Skeletal muscle cell (primary cell): ENCODE results near the gene COL1A2.

ENCODE experiments used
- DNase-seq: peaks from one replicate; pipeline ENCODE4 v3.0.0-alpha.2; 2010; ENCODE audit warnings: low read depth
- H3K4me3 ChIP-seq: 2 replicates; pipeline ENCODE4 v1.5.1; 2011; ENCODE audit warnings: low read depth, mild to moderate bottlenecking, control low read depth, low read length, moderate library complexity

Gene COL1A2

DNA sequence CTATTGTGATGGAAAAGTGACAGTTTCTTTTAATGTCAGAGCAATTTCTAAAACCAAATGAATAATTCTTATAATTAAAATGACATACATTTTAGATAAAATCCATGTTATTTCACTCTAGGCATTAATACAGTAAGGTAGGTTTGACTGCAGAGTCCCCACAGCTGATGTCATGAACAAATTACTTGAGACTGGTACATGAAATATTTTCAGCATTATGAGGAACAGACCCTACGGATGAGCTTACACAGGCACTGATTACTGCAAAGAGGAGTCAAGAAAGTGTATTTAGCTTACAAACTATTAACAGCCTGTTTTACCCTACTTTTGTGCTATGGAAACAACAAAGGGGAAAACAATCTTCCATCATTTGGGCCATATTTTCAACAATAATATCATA, 8.9 kb downstream of the COL1A2 start:
- no peak overlapping the region for H3K4me3 ChIP-seq

DNA sequence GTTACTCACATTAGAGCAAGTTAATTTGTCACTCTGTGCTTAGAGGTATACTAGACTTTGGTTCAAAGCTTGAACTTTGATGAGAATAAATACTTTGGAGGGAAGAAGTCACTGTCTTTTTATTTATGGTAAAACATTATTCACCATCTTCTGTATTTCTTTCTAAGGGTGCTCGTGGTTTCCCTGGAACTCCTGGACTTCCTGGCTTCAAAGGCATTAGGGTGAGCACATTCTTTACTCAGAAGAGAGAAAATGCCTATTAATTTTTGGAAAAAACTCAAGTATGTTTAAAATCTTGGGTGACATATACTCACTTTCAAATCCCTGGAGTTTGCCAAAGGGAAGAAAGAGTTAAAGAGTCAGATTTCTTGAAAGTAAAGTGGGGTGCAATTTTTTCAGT, 10.8 kb downstream of the COL1A2 start:
- H3K4me3 ChIP-seq: no peak overlapping the region
- no peak for DNase-seq

More for the DNA sequence above, 8.9 kb downstream of the COL1A2 start:
- no peak for DNase-seq

DNA sequence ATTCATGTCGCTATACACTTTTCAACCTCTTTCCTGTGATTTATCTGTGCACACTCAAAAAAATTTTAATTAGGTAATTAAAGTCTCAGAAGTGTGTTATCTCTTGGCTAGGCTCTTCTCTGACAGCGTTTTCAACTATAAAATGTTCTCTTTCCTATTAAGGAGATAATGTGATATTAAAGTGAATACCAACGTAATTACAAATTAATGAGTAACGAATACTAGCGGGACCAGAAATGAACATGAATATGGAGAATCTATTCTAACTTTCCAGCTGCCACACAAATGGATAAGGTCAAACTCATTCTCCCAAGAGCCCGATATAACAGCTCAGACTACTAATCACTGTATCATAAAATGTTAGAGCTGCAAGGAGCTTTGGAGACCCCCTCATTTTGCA, 12.0 kb downstream of the COL1A2 start:
- no peak for DNase-seq
- H3K4me3 ChIP-seq: no peak overlapping the region

DNA sequence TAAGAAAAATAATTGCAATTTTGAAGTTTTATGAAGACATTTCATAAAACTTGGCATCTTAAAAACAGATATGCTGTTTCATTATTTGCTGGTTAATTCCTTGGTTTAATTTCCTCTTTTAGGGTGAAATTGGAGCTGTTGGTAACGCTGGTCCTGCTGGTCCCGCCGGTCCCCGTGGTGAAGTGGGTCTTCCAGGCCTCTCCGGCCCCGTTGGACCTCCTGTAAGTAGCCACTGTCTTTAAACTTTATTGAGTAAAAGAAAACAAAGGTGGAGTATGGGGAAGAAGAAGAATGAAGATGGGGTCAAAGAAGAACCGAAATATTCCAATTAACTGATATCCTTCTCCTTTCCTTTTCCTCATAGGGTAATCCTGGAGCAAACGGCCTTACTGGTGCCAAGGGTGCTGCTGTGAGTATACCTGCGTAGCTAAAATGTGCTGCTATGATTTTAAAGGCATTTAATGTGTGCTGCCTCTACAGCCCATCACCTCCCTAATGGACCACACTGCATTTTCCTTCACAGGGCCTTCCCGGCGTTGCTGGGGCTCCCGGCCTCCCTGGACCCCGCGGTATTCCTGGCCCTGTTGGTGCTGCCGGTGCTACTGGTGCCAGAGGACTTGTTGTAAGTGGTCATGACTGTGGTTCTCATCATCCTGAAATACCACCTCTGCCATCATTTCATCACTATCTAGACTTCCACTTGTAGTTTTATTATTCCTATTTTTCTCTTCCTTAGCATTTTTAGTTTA, 14.7 kb downstream of the COL1A2 start:
- H3K4me3 ChIP-seq: no peak overlapping the region
- DNase-seq: no peak

DNA sequence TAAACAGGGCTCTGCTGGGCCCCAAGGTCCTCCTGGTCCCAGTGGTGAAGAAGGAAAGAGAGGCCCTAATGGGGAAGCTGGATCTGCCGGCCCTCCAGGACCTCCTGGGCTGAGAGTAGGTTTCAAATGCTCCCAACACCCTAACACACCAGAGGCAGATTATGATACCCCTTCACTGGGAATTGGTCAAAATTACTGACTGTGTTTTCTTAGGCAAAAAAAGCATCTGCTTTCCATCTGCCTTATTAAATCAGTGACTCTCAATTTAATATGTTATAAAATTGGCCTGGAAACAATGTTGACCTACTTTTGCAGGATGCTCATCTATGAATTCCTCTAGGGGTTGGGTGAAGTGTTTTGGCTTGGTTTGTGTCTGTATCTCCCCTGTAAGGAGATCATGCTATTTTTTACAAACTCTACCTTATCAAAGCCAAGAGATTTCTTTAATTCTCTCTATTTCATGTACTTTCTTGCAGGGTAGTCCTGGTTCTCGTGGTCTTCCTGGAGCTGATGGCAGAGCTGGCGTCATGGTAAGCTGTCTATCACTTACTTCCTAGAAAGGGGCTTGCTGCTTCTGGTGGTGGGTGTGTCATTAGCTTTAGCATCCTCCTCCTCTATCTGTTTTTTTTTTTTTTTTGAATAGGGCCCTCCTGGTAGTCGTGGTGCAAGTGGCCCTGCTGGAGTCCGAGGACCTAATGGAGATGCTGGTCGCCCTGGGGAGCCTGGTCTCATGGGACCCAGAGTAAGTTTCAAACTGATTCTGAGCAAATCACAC, 15.9 kb downstream of the COL1A2 start:
- DNase-seq: no peak
- no peak overlapping the region for H3K4me3 ChIP-seq

DNA sequence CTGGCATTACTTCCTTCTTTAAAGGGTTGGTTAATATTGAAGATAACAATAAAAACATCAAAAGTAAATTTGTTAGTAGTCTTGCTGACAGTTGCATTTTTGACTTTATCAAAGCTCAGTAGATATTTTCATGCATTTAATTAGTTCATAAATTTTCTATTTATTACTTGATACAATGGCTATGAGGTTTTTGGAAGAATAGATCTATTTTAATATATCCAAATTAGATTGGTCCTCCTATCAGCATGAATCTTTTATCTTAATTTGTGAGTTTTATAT, 16.4 kb downstream of the COL1A2 start:
- no peak for DNase-seq
- no peak overlapping the region for H3K4me3 ChIP-seq

DNA sequence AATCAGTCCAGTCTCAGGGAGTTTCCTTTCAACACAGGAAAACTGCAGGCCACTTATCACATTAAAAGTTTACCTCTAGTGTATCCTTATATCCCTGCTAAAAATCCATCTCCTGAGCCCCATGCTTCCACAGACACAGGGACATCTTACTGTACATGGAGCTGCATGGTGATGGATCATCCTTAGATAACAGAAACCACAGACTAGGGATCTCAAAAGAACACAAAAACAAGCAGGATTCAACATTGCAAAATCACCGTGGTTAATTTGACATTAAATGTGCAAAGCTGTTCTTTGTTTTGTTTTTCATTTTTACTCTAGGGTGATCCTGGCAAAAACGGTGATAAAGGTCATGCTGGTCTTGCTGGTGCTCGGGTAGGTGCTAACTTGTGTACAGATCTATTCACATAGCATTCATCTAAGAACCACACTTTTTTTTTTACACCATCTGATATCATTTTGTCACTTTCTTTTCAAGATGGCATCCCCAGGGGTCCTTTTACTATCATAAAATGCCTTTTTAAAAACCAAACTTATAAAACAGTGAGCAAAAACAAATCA, 18.1 kb downstream of the COL1A2 start:
- no peak for DNase-seq
- no peak overlapping the region for H3K4me3 ChIP-seq

DNA sequence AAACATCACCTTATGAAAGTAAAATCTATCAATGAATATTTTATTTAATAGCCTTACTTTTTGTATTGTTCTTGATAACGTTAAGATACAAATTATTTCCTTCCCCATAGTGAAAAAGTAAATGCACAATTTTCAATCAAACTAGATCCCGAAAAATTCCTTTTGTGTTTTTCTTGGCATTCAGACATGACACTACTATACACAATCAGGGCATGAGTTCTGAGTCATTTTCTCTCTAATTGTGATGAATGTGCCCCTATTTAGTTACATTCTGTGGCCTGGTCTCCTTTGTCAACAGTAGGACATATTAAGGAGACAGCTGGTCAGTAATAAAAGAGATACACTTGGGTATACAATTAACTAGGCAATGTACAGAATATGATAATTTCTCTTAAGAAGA, 19.8 kb downstream of the COL1A2 start:
- no peak overlapping the region for H3K4me3 ChIP-seq
- no peak for DNase-seq

DNA sequence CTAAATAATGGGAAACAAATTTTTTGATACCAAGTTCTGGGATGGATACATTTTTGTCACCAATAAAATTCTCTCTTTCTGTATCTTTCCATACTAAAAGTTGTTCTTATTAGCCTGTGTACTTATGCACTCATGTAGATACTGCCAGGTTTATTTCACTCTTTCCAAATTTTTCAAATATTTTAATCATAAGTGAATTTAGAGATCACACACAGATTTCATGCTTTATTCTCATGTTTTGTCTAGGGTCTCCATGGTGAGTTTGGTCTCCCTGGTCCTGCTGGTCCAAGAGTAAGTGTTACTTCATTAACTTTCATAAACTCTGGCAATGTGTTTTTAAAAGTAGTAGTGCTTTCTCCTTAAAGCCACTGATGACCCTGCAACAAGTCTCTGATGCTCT, 20.3 kb downstream of the COL1A2 start:
- H3K4me3 ChIP-seq: no peak overlapping the region
- DNase-seq: no peak

DNA sequence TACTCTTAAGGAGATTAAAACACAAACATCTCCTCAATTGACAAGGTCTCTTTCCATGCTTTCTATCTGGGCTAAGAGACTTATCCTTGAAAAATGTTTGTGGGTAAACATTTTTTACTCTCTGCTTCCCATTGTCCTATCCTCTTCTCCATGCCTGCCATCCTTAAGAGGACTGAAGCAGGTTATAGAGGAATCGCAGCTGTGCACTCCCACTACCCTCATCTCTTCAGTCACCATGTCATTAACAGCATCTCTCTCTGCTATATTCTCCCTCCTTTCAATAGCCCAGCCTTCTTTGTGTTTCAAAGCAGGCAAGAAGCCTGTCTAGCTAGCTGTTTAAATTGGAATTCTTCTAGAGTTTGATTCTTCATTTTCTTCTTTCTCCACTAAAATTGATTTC, 22.6 kb downstream of the COL1A2 start:
- no peak for DNase-seq
- no peak overlapping the region for H3K4me3 ChIP-seq

DNA sequence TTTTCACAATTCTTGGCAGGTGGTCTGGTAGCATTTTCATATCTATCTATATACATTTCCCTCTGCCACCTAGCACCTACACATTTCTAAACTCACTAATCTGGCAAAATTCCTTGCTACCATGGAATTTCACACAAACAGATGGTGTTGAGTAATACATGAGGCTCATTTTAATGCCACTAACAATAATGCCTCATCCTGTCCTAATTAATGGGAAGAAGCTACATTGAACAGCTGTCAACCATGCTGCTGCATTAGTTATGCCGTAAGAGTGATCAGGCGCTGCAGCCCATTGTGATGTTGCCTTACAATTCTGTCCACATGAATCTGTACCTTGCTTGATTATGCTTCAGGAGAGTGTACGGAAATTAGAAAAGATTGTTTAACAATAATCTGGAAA, 23.2 kb downstream of the COL1A2 start:
- H3K4me3 ChIP-seq: no peak overlapping the region
- DNase-seq: no peak

DNA sequence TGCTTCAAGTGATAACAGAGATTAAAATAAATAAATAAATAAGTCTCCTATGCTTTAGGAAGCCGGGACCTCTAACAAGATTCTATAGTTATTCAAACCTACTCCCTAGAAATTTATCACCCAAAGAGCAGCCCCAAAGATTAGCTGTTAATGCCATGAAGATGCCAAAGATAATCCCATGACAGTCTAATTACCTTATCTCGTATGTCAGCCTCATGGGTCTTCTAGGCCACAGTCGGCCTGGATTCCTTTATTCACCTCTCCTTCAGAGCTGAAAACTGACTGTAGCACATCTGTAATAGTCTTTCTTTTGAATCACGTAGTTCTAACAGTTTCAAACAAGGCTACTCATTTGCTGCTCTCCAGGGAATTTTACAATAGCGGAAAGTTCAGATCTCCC, 24.2 kb downstream of the COL1A2 start:
- DNase-seq: no peak
- no peak overlapping the region for H3K4me3 ChIP-seq

DNA sequence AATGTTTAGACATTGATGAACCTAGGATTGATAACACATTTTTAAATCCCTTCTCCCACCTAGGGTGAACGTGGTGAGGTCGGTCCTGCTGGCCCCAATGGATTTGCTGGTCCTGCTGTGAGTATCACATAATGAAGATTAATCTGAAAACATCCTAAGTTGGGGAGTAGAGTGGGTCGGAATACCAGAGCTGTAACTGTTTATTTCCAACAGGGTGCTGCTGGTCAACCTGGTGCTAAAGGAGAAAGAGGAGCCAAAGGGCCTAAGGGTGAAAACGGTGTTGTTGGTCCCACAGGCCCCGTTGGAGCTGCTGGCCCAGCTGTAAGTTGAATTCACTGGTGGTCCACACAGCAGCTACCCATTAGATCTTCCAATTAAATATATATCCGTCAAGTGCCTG, 25.6 kb downstream of the COL1A2 start:
- no peak for DNase-seq
- no peak overlapping the region for H3K4me3 ChIP-seq

DNA sequence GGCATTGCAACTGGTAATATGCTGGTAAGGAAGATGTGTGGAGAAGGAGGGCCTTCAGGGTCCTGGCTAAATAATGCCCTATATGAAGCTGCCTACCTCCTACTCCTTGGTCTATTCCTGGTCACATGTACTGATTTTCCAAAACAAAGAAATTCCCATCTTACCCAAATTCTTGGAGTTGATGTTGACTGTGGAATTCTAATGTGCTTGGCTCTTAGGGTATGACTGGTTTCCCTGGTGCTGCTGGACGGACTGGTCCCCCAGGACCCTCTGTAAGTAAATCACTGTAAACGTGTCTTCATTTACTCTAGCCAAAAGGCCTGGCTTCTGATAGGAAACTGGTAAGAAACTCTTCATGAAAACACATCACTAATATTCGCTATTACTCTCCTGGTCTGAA, 27.0 kb downstream of the COL1A2 start:
- no peak overlapping the region for H3K4me3 ChIP-seq
- no peak for DNase-seq

DNA sequence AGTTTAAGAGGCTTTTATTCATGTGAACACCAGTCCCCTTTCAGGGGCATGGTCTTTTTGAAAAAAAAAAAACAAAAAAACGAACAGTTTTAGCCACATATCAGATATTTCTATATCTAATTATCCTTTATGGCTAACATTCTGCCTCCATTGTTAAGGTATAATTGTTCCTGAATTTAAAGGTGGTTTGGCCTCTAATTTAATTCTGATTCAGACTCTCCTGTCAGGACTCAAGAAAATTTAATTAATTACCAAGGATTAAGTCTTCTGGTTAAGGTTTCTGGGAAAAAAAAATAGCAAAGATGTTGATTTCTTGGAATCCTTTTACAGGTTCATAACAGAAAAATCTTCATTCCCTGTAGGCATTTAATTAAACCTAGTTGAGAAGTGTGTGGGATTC, 27.4 kb downstream of the COL1A2 start:
- H3K4me3 ChIP-seq: no peak overlapping the region

DNA sequence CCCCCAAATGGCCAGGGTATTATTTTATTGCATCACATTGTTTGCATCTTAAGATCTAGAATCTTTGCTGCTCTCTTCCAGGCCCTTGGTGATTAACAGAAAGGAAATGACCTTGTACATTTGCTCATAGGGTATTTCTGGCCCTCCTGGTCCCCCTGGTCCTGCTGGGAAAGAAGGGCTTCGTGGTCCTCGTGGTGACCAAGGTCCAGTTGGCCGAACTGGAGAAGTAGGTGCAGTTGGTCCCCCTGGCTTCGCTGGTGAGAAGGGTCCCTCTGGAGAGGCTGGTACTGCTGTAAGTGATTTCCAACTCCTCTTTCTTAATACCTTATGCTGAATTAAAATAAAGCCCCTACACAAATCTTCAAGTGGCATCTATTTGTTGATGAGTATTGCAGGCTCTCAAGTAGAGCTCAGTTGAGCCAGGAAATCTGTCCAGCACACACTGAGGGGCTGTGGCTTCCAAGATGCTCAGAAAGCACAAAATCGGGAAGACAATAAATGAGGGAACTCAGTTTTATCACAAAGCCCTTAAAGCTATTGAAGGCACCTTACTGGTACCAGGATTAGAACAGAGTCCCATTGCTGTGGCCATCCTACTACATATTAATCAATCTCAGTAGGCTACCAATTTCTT, 28.2 kb downstream of the COL1A2 start:
- H3K4me3 ChIP-seq: no peak overlapping the region
- no peak for DNase-seq

More for the DNA sequence above, 27.4 kb downstream of the COL1A2 start:
- DNase-seq: no peak

DNA sequence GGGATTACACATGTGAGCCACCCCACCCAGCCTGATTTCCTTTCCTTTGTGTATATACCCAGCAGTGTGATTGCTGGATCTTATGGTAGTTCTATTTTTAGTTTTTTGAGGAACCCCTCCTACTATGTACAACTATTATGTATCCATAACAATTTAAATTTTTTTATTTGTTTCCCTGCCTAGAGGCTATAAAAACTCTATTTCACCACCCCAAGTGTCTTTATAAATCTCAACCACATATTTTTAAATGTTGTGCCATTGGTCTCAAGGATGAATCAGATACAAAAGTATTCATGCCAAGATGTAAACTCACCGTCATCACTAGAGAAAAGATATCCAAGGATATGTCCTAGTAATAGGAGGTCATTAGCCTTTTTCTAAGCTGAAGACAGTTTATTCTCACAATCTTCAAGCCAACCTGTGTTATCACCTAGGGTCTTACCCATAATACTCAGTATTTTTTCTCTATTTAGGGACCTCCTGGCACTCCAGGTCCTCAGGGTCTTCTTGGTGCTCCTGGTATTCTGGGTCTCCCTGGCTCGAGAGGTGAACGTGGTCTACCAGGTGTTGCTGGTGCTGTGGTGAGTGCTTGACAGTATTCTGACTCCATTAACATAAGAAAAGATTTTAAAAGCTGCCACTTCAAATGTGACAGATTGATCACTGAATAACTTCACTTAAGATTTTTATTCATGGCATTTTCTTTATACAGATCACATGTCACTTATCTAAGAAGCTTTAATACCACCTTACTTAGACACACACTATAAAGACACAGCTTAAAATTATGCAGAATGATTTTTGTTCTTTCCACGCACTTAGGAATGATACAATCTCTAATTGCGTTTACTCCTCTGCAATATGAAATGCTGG, 29.4 kb downstream of the COL1A2 start:
- H3K4me3 ChIP-seq: no peak overlapping the region
- no peak for DNase-seq

DNA sequence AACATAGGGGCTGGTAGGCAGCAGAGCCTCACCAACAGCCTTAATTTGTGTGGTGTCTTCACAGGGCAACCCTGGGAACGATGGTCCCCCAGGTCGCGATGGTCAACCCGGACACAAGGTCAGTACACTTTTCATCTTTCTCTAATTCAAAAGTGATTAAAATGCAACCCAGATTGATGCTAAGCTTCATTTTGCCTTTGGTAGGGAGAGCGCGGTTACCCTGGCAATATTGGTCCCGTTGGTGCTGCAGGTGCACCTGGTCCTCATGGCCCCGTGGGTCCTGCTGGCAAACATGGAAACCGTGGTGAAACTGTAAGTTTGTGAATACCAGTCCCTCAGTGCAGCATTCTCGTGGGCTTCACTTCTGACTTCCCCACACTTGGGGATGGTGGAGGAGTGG, 30.9 kb downstream of the COL1A2 start:
- DNase-seq: no peak

DNA sequence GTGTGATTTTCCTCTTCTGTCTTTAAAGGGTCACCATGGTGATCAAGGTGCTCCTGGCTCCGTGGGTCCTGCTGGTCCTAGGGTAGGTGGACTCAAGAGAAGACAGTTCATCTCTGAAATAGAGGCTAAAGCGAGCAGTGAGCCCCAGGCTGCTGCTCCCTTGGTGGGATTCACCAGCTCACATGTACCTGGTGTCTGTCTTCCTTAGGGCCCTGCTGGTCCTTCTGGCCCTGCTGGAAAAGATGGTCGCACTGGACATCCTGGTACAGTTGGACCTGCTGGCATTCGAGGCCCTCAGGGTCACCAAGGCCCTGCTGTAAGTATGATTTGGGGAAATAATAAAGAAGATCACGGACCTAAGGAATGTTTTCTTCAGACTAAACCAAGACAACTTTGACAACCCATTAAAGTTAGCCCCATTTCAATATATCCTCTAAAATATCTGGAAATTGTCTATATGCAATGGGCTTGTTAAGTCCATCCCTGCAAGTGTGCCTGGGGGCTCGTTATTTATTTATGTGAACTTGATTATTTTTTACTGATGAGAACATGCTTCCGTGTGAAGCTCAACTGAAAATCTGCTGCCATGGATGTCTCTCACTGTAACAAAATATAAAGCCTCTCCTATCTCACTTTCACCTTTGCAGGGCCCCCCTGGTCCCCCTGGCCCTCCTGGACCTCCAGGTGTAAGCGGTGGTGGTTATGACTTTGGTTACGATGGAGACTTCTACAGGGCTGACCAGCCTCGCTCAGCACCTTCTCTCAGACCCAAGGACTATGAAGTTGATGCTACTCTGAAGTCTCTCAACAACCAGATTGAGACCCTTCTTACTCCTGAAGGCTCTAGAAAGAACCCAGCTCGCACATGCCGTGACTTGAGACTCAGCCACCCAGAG, 32.5 kb downstream of the COL1A2 start:
- DNase-seq: no peak
- H3K4me3 ChIP-seq: no peak overlapping the region

More for the DNA sequence above, 30.9 kb downstream of the COL1A2 start:
- H3K4me3 ChIP-seq: no peak overlapping the region
